ENCODE results near the gene CTSZ. TPM values are rescaled to one million over a fixed set of nuclear protein-coding genes. Genes with fewer than 3 reads are reported as not detected.

The CTSZ gene
- total RNA-seq, 4 donors from 2014 or later = 25.2 to 58.7 (median 51.9) TPM

- peak overlapping the region in 2 of 4 donors; percentile 10 to 22 for H3K27ac ChIP-seq
- H3K4me1 ChIP-seq = peaks cover 2 to 8% of the 10 kb centered on the region in 2 donors
- H3K9me3 ChIP-seq = no peaks in the 10 kb centered on the region
- no peak for ATAC-seq
- intact Hi-C loops (cut with DNase I; ENCODE audit: low total_unique reads) = no loop called here
- DNase-seq = no peak
- H3K27me3 ChIP-seq = no peaks in the 10 kb centered on the region
- TF ChIP-seq POLR2A (IDR thresholded peaks at IDR 0.05) = no peak
- TF ChIP-seq CTCF (IDR thresholded peaks at IDR 0.05 in 4 of 5, conservative IDR thresholded peaks at IDR 0.05 in 1 of 5) = no peak
- H3K36me3 ChIP-seq = no peaks in the 10 kb centered on the region
- H3K4me3 ChIP-seq = no peak overlapping the region
- in situ Hi-C loops (cut with MboI; ENCODE audit: low sequenced_read_pairs in 4 of 4) = no loop called here
Observed at GRCh38 chr20:59010995-59011873, 4.2 kb upstream of the CTSZ start.

GRCh38 chr20:59010321-59010994 is 3.4 kb upstream of the CTSZ start:
- no peaks in the 10 kb centered on the region for H3K36me3 ChIP-seq
- in situ Hi-C loops (cut with MboI; ENCODE audit: low sequenced_read_pairs in 4 of 4) (no loop called here), intact Hi-C loops (cut with DNase I; ENCODE audit: low total_unique reads) (no loop called here)
- H3K9me3 ChIP-seq = no peaks in the 10 kb centered on the region
- DNase-seq (no peak), ATAC-seq (no peak)
- H3K27ac ChIP-seq = peak overlapping the region in 1 of 4 donors; percentile 22
- peaks cover 10 to 16% of the 10 kb centered on the region in 2 donors for H3K4me1 ChIP-seq
- H3K27me3 ChIP-seq = no peaks in the 10 kb centered on the region
- TF ChIP-seq CTCF (IDR thresholded peaks at IDR 0.05 in 4 of 5, conservative IDR thresholded peaks at IDR 0.05 in 1 of 5) (no peak), POLR2A (IDR thresholded peaks at IDR 0.05) (no peak)
- no peak overlapping the region for H3K4me3 ChIP-seq

- DNase-seq = no peak
- Histone ChIP-seq H3K27ac (no peak overlapping the region), H3K4me1 (peaks cover 16 to 27% of the 10 kb centered on the region in 2 donors), H3K4me3 (no peak overlapping the region), H3K9me3 (no peaks in the 10 kb centered on the region), H3K36me3 (peaks cover 0 to under 1% of the 10 kb centered on the region in 2 donors), H3K27me3 (no peaks in the 10 kb centered on the region)
- ATAC-seq = no peak
- no peak for TF ChIP-seq POLR2A (IDR thresholded peaks at IDR 0.05)
- no peak for TF ChIP-seq CTCF (IDR thresholded peaks at IDR 0.05 in 4 of 5, conservative IDR thresholded peaks at IDR 0.05 in 1 of 5)
- intact Hi-C loops (cut with DNase I; ENCODE audit: low total_unique reads) = no loop called here
- in situ Hi-C loops (cut with MboI; ENCODE audit: low sequenced_read_pairs in 4 of 4) = no loop called here
Observed at GRCh38 chr20:59008715-59009336, 1.8 kb upstream of the CTSZ start.

- in situ Hi-C loops (cut with MboI; ENCODE audit: low sequenced_read_pairs in 4 of 4) (no loop called here), intact Hi-C loops (cut with DNase I; ENCODE audit: low total_unique reads) (loop anchor here (1.0 kb wide), 1 partner anchor 23 kb away; no protein-coding TSS in a partner anchor)
- no peak for TF ChIP-seq POLR2A (IDR thresholded peaks at IDR 0.05)
- no peak for TF ChIP-seq CTCF (IDR thresholded peaks at IDR 0.05 in 4 of 5, conservative IDR thresholded peaks at IDR 0.05 in 1 of 5)
- DNase-seq (peak in 1 of 2 donors; percentile 51), ATAC-seq (no peak)
- Histone ChIP-seq H3K4me3 (peak overlapping the region; percentile 65 to 78 (median 76)), H3K27me3 (no peaks in the 10 kb centered on the region), H3K36me3 (peaks cover 0 to 5% of the 10 kb centered on the region in 2 donors), H3K4me1 (peaks cover 16 to 27% of the 10 kb centered on the region in 2 donors), H3K9me3 (no peaks in the 10 kb centered on the region), H3K27ac (peak overlapping the region; percentile 68 to 82 (median 78))
Observed at GRCh38 chr20:59007665-59008511, 834 bp upstream of the CTSZ start.

All from gastrocnemius medialis (tissue), 4 donors.